Measurements from ENCODE around the gene EXOC4.

The EXOC4 gene

DNA sequence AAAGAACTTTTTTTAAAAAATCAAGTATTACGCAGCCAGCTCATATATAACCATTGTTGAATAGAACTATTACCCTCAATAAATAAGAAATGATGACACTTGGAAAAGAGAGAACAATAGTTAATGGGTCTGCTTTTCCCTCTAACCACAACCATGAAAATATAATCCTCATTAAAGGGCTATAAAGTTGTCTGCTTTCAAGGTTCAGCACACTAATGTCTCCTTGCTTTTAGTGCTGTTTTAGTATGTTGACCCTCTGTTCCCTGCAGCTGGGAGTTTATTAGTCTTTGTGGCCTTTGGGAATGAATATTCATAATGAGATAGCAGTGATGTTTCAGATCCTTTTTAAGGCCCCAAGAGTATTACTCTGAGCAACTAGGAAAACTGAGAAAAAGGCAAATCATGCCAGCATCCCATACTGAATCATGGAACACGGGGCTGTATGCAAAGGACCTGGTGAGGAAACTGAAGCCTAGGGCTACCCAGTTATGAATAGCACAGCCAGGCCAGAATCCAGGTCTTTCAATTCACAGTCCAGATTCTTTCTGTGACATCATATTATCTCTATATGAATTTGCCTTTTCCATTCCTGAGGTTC lies 542.3 kb downstream of the EXOC4 start:
- ChIA-PET CTCF (no interaction called here), POLR2A (no interaction called here)
- Histone ChIP-seq H3K36me3 (ENCODE audit: control insufficient read depth in 4 of 4, insufficient read depth in 4 of 4, low read length in 3 of 4) (peaks cover 0 to 2% (median under 1%) of the 10 kb centered on the region in 4 experiments), H3K27ac (ENCODE audit: insufficient read depth in 1 of 2, low read depth in 1 of 2, low read length in 2 of 2, poor library complexity in 1 of 2, severe bottlenecking in 2 of 2) (no peak overlapping the region), H3K27me3 (replicated peaks in 2 of 5; ENCODE audit: control insufficient read depth in 4 of 5, insufficient read depth in 5 of 5, low read length in 4 of 5) (no peaks in the 10 kb centered on the region), H3K4me1 (ENCODE audit: control extremely low read depth in 1 of 4, control insufficient read depth in 4 of 4, insufficient read depth in 4 of 4, low read length in 3 of 4) (no peaks in the 10 kb centered on the region), H3K4me3 (ENCODE audit: control insufficient read depth in 1 of 7, extremely low read depth in 1 of 7, insufficient read depth in 4 of 7, low read depth in 2 of 7, low read length in 6 of 7) (no peak overlapping the region), H3K9me3 (ENCODE audit: control extremely low read depth in 1 of 5, control insufficient read depth in 4 of 5, insufficient read depth in 2 of 5, low read depth in 1 of 5, low read length in 4 of 5) (no peaks in the 10 kb centered on the region)
- DNase-seq: no peak
- WGBS (ENCODE audit: insufficient coverage): 100% methylated on average over 1 of the region's 2 CpGs

- no peak for DNase-seq
- Histone ChIP-seq H3K27ac (ENCODE audit: insufficient read depth in 1 of 2, low read depth in 1 of 2, low read length in 2 of 2, poor library complexity in 1 of 2, severe bottlenecking in 2 of 2) (no peak overlapping the region), H3K36me3 (ENCODE audit: control insufficient read depth in 4 of 4, insufficient read depth in 4 of 4, low read length in 3 of 4) (peaks cover 0 to 2% (median 0%) of the 10 kb centered on the region in 4 experiments), H3K9me3 (ENCODE audit: control extremely low read depth in 1 of 5, control insufficient read depth in 4 of 5, insufficient read depth in 2 of 5, low read depth in 1 of 5, low read length in 4 of 5) (no peaks in the 10 kb centered on the region), H3K4me3 (ENCODE audit: control insufficient read depth in 1 of 7, extremely low read depth in 1 of 7, insufficient read depth in 4 of 7, low read depth in 2 of 7, low read length in 6 of 7) (no peak overlapping the region), H3K4me1 (ENCODE audit: control extremely low read depth in 1 of 4, control insufficient read depth in 4 of 4, insufficient read depth in 4 of 4, low read length in 3 of 4) (no peaks in the 10 kb centered on the region), H3K27me3 (replicated peaks in 2 of 5; ENCODE audit: control insufficient read depth in 4 of 5, insufficient read depth in 5 of 5, low read length in 4 of 5) (no peaks in the 10 kb centered on the region)
- CTCF ChIA-PET: interaction anchor here (1.0 to 1.7 kb wide), 3 partner anchors 9 to 15 kb away, joined by 3 to 4 read pairs (median 3); no protein-coding TSS in a partner anchor
- POLR2A ChIA-PET: no interaction called here
- 100% methylated on average over 5 of the region's 11 CpGs for WGBS (ENCODE audit: insufficient coverage)
Measured at GRCh38 chr7:133796782-133797745, 544.2 kb downstream of the EXOC4 start.

- Histone ChIP-seq H3K27ac (ENCODE audit: insufficient read depth in 1 of 2, low read depth in 1 of 2, low read length in 2 of 2, poor library complexity in 1 of 2, severe bottlenecking in 2 of 2) (no peak overlapping the region), H3K4me3 (ENCODE audit: control insufficient read depth in 1 of 7, extremely low read depth in 1 of 7, insufficient read depth in 4 of 7, low read depth in 2 of 7, low read length in 6 of 7) (no peak overlapping the region), H3K27me3 (replicated peaks in 2 of 5; ENCODE audit: control insufficient read depth in 4 of 5, insufficient read depth in 5 of 5, low read length in 4 of 5) (no peaks in the 10 kb centered on the region), H3K4me1 (ENCODE audit: control extremely low read depth in 1 of 4, control insufficient read depth in 4 of 4, insufficient read depth in 4 of 4, low read length in 3 of 4) (no peaks in the 10 kb centered on the region), H3K9me3 (ENCODE audit: control extremely low read depth in 1 of 5, control insufficient read depth in 4 of 5, insufficient read depth in 2 of 5, low read depth in 1 of 5, low read length in 4 of 5) (no peaks in the 10 kb centered on the region), H3K36me3 (ENCODE audit: control insufficient read depth in 4 of 4, insufficient read depth in 4 of 4, low read length in 3 of 4) (peaks cover 0 to 2% (median 0%) of the 10 kb centered on the region in 4 experiments)
- 100% methylated on average over 3 of the region's 3 CpGs for WGBS (ENCODE audit: insufficient coverage)
- no peak for DNase-seq
- ChIA-PET POLR2A (no interaction called here), CTCF (interaction anchor here (1.2 to 1.7 kb wide), 2 partner anchors 9 to 15 kb away, joined by 3 to 4 read pairs; no protein-coding TSS in a partner anchor)
Measured at GRCh38 chr7:133797818-133798520, 545.1 kb downstream of the EXOC4 start.

DNA sequence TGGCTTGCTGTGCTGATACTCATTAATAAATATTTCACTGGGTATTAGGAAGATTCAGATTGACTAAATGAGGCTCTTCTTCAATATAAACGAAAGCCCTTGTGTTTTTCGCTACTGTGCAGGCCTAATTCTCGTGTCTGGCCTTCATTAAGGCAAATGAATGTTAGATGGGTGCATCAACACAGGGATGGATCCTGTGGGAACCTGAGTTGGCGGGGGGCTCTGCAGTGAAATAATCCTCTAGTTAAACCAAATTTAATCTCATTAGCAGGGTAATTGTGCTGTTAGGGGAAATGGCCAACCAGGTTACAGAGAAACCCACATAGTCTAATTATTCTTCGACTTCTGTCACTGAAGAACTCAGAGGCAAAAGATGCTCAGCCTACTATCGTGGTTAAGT lies 548.5 kb downstream of the EXOC4 start:
- Histone ChIP-seq H3K4me3 (ENCODE audit: control insufficient read depth in 1 of 7, extremely low read depth in 1 of 7, insufficient read depth in 4 of 7, low read depth in 2 of 7, low read length in 6 of 7) (no peak overlapping the region), H3K27me3 (replicated peaks in 2 of 5; ENCODE audit: control insufficient read depth in 4 of 5, insufficient read depth in 5 of 5, low read length in 4 of 5) (no peaks in the 10 kb centered on the region), H3K27ac (ENCODE audit: insufficient read depth in 1 of 2, low read depth in 1 of 2, low read length in 2 of 2, poor library complexity in 1 of 2, severe bottlenecking in 2 of 2) (no peak overlapping the region), H3K9me3 (ENCODE audit: control extremely low read depth in 1 of 5, control insufficient read depth in 4 of 5, insufficient read depth in 2 of 5, low read depth in 1 of 5, low read length in 4 of 5) (no peaks in the 10 kb centered on the region), H3K36me3 (ENCODE audit: control insufficient read depth in 4 of 4, insufficient read depth in 4 of 4, low read length in 3 of 4) (peaks cover 0 to 2% (median 0%) of the 10 kb centered on the region in 4 experiments), H3K4me1 (ENCODE audit: control extremely low read depth in 1 of 4, control insufficient read depth in 4 of 4, insufficient read depth in 4 of 4, low read length in 3 of 4) (no peaks in the 10 kb centered on the region)
- 83% methylated on average over 6 of the region's 6 CpGs for WGBS (ENCODE audit: insufficient coverage)
- CTCF ChIA-PET: no interaction called here
- DNase-seq: no peak
- POLR2A ChIA-PET: no interaction called here

GRCh38 chr7:133804127-133804526 lies 551.2 kb downstream of the EXOC4 start:
- Histone ChIP-seq H3K4me3 (ENCODE audit: control insufficient read depth in 1 of 7, extremely low read depth in 1 of 7, insufficient read depth in 4 of 7, low read depth in 2 of 7, low read length in 6 of 7) (no peak overlapping the region), H3K27ac (ENCODE audit: insufficient read depth in 1 of 2, low read depth in 1 of 2, low read length in 2 of 2, poor library complexity in 1 of 2, severe bottlenecking in 2 of 2) (no peak overlapping the region), H3K9me3 (ENCODE audit: control extremely low read depth in 1 of 5, control insufficient read depth in 4 of 5, insufficient read depth in 2 of 5, low read depth in 1 of 5, low read length in 4 of 5) (no peaks in the 10 kb centered on the region), H3K27me3 (replicated peaks in 2 of 5; ENCODE audit: control insufficient read depth in 4 of 5, insufficient read depth in 5 of 5, low read length in 4 of 5) (no peaks in the 10 kb centered on the region), H3K36me3 (ENCODE audit: control insufficient read depth in 4 of 4, insufficient read depth in 4 of 4, low read length in 3 of 4) (peaks cover 0 to under 1% (median 0%) of the 10 kb centered on the region in 4 experiments), H3K4me1 (ENCODE audit: control extremely low read depth in 1 of 4, control insufficient read depth in 4 of 4, insufficient read depth in 4 of 4, low read length in 3 of 4) (no peaks in the 10 kb centered on the region)
- no peak for DNase-seq
- WGBS (ENCODE audit: insufficient coverage): 92% methylated on average over 1 of the region's 1 CpG
- POLR2A ChIA-PET: no interaction called here
- CTCF ChIA-PET: no interaction called here

DNA sequence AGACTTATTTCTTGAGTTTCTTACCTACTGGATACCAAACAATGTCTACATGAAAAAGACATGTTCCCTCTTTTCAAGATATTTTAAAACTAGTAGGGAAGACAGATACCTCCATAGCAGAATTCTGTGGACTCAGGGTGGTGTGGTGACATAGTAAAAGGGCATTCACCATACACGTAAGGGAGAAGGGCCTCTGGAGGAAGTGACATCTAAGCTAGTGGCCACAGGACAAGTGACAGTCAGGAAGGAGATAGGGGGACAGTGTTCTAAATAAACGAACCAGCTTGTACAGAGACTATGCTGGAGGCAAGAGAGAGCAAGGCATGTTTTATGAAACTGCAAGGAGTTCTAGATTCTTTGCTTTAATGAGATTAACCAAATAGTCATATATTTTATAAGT lies 552.5 kb downstream of the EXOC4 start:
- POLR2A ChIA-PET: no interaction called here
- WGBS (ENCODE audit: insufficient coverage): 100% methylated on average over 2 of the region's 2 CpGs

More for the DNA sequence above, 552.5 kb downstream of the EXOC4 start:
- H3K36me3 ChIP-seq (ENCODE audit: control insufficient read depth in 4 of 4, insufficient read depth in 4 of 4, low read length in 3 of 4): no peaks in the 10 kb centered on the region
- H3K9me3 ChIP-seq (ENCODE audit: control extremely low read depth in 1 of 5, control insufficient read depth in 4 of 5, insufficient read depth in 2 of 5, low read depth in 1 of 5, low read length in 4 of 5): no peaks in the 10 kb centered on the region
- DNase-seq: no peak
- H3K4me3 ChIP-seq (ENCODE audit: control insufficient read depth in 1 of 7, extremely low read depth in 1 of 7, insufficient read depth in 4 of 7, low read depth in 2 of 7, low read length in 6 of 7): no peak overlapping the region
- H3K27me3 ChIP-seq (replicated peaks in 2 of 5; ENCODE audit: control insufficient read depth in 4 of 5, insufficient read depth in 5 of 5, low read length in 4 of 5): no peaks in the 10 kb centered on the region
- no peak overlapping the region for H3K27ac ChIP-seq (ENCODE audit: insufficient read depth in 1 of 2, low read depth in 1 of 2, low read length in 2 of 2, poor library complexity in 1 of 2, severe bottlenecking in 2 of 2)
- CTCF ChIA-PET: no interaction called here
- H3K4me1 ChIP-seq (ENCODE audit: control extremely low read depth in 1 of 4, control insufficient read depth in 4 of 4, insufficient read depth in 4 of 4, low read length in 3 of 4): no peaks in the 10 kb centered on the region
